Measurements from ENCODE around the gene CTDSPL. TPM values are rescaled to one million over a fixed set of nuclear protein-coding genes. Genes with fewer than 3 reads are reported as not detected.

Gene CTDSPL
- total RNA-seq, 1 experiment from 2014 or later = 24.6 TPM

DNA sequence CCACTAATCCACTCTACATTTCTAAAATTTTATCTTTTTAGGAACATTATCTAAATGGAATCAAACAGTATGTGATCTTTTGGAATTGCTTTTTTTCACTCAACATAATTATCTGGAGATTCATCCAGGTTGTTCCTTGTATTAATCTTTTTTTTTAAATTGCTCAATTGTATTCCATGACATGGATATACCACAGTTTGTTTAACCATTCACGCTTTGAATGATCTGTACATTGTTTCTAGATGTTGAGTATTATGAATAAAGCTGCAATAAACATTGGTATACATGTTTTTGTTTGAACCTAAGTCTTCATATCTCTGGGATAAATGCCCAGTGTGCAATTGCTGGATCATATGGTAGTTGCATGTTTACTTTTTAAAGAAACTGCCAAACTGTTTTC, 5.5 kb downstream of the CTDSPL start:
- H3K27me3 ChIP-seq = no peaks in the 10 kb centered on the region
- H3K36me3 ChIP-seq = no peaks in the 10 kb centered on the region
- no peak overlapping the region for H3K4me3 ChIP-seq
- DNase-seq = no peak
- H3K9me3 ChIP-seq = no peaks in the 10 kb centered on the region; the same call in none of the 2 replicates

DNA sequence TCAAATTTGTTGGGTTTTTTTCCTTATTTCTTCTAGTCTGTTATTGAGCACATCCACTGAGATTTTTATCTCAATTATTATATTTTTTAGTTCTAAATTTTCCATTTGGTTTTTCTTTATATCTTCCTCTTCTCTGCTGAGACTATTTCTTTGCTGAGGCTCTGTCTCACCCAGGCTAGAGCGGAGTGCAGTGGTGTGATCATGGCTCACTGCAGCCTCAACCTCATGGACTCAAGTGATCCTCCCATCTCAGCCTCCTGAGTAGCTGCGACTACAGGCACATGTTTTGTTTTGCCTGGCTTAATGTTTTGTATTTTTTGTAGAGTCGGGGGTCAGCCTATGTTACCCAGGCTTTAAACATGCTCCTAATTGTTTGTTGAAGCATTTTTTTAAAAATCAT, 10.2 kb downstream of the CTDSPL start:
- Histone ChIP-seq H3K4me3 (no peak overlapping the region), H3K36me3 (no peaks in the 10 kb centered on the region), H3K27me3 (no peaks in the 10 kb centered on the region), H3K9me3 (no peaks in the 10 kb centered on the region; the same call in none of the 2 replicates)
- DNase-seq = no peak

DNA sequence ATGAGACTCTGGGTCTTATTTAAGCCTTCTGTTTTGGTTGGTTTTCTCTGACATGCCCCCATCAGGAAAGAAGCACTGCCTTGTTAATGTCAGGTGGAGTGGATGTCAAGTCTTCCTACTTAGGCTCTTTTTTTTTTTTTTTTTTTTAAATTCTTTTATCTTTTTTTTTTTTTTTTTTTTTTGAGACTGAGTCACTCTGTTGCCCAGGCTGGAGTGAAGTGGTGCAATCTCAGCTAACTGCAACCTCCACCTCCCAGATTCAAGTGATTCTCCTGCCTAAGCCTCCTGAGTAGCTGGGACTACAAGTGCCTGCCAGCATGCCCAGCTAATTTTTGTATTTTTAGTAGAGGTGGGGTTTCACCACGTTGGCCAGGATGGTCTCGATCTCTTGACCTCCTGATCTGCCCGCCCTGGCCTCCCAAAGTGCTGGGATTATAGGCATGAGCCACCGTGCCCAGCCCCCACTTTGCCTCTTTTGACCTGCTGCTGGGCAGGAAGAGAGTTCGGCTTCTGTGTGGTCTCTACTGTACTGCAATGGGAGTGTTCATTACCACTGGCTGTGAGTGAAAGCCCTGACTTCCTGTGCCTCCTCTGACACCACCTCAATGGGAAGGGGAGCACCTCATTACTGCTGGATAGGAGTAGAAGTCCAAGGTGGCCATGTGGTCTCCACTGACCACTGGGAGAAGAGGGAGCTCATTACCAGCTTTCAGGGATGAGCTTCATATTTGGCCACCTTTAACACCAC, 10.9 kb downstream of the CTDSPL start:
- Histone ChIP-seq H3K9me3 (no peaks in the 10 kb centered on the region; the same call in none of the 2 replicates), H3K27me3 (no peaks in the 10 kb centered on the region), H3K36me3 (no peaks in the 10 kb centered on the region), H3K4me3 (no peak overlapping the region)
- DNase-seq = no peak

DNA sequence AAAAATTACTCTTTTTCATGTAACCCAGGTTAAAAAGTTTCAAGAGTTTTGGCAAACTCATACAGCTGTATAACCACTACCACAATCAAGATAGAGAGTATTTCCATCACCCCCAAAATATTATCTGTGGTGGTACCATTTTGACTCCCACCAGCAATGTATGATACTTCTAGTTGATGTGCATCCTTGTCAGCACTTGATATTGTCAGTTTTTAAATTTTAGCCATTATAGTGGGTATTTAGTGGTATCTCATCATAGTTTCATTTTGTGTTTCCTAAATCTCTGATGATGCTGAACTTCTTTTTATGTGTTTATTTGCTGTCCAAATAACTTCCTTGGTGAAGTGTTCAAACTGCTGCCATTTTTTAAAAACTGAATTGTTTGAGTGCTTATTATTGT, 14.6 kb downstream of the CTDSPL start:
- H3K9me3 ChIP-seq = no peaks in the 10 kb centered on the region; the same call in 1 of the 2 replicates
- H3K4me3 ChIP-seq = no peak overlapping the region
- no peak for DNase-seq
- no peaks in the 10 kb centered on the region for H3K36me3 ChIP-seq
- H3K27me3 ChIP-seq = no peaks in the 10 kb centered on the region

DNA sequence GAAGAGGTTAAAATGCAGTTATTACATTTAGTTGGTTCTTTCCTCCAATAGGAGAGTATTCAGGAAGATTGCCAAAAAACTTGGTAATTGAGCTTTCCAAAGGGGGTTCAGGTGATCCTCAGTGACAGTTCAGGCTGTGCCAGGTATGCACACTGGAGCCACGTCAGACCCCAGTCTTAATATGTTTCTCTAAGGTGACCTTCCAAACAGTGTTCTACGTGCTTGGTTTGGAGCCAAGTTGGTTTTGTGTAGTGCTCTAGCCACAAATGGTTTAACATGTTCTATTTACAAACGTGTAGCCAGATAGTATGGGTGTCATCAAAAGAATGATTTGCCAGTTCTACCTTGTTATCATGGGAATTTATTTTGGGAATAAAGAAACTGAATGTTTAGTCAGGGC, 21.0 kb downstream of the CTDSPL start:
- H3K4me3 ChIP-seq = no peak overlapping the region
- no peaks in the 10 kb centered on the region for H3K27me3 ChIP-seq
- H3K9me3 ChIP-seq = no peaks in the 10 kb centered on the region
- no peak for DNase-seq
- no peaks in the 10 kb centered on the region for H3K36me3 ChIP-seq

DNA sequence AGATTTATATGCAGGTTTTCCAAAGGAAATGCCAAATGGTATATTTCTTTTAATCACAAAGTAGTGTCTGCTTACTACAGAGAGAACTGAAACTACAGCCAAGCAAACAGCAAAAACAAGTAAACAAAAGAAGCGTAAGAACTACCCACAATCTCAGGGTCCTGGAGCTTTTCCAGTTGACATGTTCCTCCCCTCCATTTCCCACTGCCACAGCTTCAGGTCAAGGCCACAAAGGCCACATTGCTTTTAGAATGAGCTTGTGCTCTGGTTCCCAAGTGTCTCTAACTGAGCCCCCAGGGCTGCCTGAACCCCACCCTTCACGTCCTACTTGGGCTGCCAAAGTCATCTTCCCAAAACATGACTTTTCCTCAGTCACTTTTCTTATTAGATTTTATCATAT, 24.1 kb downstream of the CTDSPL start:
- no peaks in the 10 kb centered on the region for H3K27me3 ChIP-seq
- H3K36me3 ChIP-seq = no peaks in the 10 kb centered on the region
- H3K4me3 ChIP-seq = no peak overlapping the region
- no peaks in the 10 kb centered on the region for H3K9me3 ChIP-seq
- no peak for DNase-seq

DNA sequence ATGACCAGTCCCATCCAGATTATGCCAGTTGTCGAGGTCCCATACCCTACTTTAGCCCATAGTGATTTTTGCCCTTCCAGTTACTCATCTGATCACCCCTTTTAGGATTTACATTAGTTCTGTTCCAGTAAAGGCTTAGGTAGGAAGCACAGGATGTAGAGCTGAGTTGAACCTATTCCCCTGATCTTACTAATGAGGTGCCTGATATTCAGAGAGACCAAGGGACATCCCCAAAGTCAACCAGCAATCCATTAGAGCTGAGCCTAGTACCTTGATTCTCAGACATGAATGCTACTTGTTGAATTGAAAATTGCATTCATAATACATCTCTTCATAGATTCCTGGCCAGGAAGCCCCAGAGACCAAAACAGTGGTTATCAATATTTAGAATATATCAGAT, 24.7 kb downstream of the CTDSPL start:
- Histone ChIP-seq H3K9me3 (no peaks in the 10 kb centered on the region), H3K27me3 (no peaks in the 10 kb centered on the region), H3K4me3 (no peak overlapping the region), H3K36me3 (no peaks in the 10 kb centered on the region)
- no peak for DNase-seq

DNA sequence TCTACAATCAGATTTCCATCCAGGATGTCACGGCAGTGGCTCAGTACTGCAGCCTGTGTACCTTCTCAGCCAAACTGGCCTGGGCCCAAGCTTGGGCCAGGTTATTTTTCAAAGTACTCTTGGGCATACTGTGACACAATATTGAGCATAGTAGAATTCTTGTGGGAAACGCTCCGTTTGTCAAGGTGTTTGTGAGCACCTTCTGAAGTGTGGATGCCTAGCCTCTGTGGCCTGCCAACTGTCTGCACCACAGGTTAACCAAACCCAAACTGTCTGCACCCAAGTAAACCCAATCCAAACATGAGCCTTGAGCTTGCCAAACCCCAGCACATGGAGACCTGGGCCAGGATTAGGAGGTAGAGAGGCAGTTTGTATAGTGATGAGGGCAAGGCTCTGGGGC, 25.4 kb downstream of the CTDSPL start:
- DNase-seq = no peak
- no peaks in the 10 kb centered on the region for H3K36me3 ChIP-seq
- no peak overlapping the region for H3K4me3 ChIP-seq
- no peaks in the 10 kb centered on the region for H3K9me3 ChIP-seq
- H3K27me3 ChIP-seq = no peaks in the 10 kb centered on the region

DNA sequence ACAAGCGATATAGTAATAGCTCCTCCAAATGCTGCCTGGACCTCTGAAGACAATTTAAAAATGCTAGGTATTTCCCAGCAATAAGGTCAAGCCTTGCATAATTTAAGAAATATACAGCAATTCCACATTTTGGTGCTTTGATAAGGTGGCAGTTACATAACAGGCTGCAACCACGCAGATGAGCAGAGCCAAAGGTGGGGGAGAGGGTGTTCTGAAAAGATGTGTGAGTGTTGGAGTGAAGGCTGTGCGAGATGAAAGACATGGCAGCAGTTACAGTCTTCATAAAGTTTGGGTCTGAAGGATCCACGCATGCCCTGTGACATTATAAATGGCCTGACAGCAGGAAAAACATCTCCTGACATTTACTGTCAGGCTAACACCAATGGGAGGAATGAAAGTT, 26.1 kb downstream of the CTDSPL start:
- DNase-seq = no peak
- Histone ChIP-seq H3K4me3 (no peak overlapping the region), H3K9me3 (no peaks in the 10 kb centered on the region), H3K36me3 (no peaks in the 10 kb centered on the region), H3K27me3 (no peaks in the 10 kb centered on the region)

DNA sequence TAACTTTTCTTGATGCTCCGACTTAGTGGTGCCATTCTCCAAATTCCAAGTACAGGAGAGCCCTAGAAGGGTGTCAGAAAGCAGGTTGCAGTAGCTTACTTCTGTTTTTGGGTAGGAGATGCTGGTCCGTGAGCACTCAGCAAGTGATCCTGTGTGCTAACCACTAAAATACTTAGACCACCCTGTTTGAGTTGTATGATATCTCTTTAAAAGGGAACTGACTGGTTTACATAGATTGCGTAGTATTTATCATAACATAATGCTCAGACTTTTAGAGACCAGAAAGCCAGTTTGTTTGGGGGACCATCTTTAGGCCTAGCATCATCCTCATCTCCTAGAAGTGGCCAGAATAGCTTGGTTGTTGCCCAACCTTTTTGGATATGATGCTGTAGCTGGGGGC, 26.7 kb downstream of the CTDSPL start:
- no peak for DNase-seq
- Histone ChIP-seq H3K9me3 (no peaks in the 10 kb centered on the region), H3K4me3 (no peak overlapping the region), H3K36me3 (no peaks in the 10 kb centered on the region), H3K27me3 (no peaks in the 10 kb centered on the region)

DNA sequence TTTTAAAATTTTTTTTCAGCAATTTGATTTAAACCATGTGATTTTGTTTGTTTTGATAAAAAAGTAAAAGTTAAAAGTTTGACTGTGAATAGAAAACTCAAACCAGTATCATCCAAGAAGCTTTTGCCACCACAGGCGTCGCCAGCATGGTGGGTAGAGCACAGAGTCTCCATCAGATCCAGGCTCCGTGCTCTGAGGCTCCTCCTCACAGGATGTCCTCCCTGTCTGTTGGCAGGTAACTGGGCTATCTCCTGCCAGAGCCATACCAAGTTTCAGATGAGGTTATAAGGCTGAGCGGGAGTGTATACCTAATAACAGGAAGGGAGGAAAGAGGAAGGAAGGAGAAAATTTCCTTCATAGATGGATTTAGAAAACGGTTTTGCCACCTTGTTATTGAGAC, 28.8 kb downstream of the CTDSPL start:
- H3K27me3 ChIP-seq = no peaks in the 10 kb centered on the region
- H3K9me3 ChIP-seq = no peaks in the 10 kb centered on the region
- no peak for DNase-seq
- H3K36me3 ChIP-seq = no peaks in the 10 kb centered on the region
- no peak overlapping the region for H3K4me3 ChIP-seq

DNA sequence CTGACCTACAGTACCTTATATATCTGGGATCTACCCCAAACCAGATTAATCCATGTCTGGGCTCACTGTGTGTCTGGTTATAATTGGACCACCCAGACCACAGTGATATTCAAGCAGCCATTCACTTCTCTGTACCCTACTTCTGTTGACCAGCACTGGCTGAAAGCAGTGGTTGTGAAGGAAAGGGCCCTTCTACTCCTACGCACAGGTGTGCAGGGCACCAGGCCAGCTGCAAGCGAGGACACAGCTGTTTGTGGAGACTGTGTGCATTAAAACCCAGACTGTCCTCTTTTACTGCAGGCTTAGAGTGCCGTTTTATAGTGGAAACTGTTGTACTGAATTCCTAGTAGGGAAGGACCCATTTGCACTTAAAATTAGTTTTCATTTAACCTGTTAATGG, 29.5 kb downstream of the CTDSPL start:
- no peaks in the 10 kb centered on the region for H3K9me3 ChIP-seq
- H3K27me3 ChIP-seq = no peaks in the 10 kb centered on the region
- H3K36me3 ChIP-seq = no peaks in the 10 kb centered on the region
- H3K4me3 ChIP-seq = no peak overlapping the region
- no peak for DNase-seq

DNA sequence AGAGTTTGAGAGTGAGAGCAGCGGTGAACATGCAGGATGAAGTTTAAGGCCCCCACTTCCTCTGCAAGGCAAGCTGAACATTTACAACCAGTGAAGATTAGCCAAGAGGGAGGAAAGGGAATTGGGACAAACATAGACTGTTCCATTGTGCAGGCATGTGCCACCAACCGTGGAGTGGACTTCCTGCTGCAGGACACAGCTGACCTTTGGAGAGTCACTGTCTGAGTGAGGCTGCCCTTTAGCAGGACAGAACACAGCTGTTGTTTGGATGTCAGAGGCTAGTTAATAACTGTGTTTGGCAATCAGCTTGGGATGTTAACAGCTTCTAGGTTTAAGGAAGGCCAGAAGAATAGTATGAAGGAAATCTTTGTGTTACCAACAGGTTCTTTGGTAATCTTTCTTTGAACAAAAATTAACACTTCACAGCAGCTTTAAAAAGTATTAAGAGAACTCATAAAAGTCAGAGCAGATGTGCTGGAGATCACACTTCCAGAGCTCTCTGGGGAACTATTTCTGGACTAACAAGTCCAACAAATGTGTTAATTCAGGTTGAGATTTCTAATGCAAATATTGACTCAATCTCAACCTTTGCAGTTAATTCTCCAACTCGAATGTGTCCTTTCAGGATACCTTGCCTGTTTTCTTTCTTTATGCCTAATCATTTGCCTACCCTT, 31.4 kb downstream of the CTDSPL start:
- no peak overlapping the region for H3K4me3 ChIP-seq

DNA sequence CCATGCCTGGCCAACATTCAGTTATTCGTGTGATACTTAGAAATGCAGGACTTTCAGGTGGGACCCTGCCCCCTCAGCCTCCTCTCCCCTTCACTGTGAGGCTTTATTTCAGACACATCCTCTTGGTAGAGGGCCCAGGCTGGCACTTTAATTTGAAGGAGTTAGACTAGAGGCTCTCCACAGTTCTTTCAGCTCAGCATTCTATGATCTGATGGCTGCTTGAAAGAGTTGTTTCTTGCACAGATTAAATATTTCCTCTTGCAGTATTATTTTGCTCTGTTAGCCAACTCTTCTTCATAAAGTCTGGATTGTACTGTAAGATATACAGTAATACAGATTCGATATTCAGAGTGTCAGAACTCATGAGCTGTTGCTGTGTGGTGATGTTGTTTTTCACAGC, 35.1 kb downstream of the CTDSPL start:
- H3K4me3 ChIP-seq = no peak overlapping the region
- H3K9me3 ChIP-seq = no peaks in the 10 kb centered on the region
- no peaks in the 10 kb centered on the region for H3K36me3 ChIP-seq
- no peak for DNase-seq
- H3K27me3 ChIP-seq = no peaks in the 10 kb centered on the region

More for the DNA sequence above, 31.4 kb downstream of the CTDSPL start:
- H3K36me3 ChIP-seq = no peaks in the 10 kb centered on the region
- H3K27me3 ChIP-seq = no peaks in the 10 kb centered on the region
- DNase-seq = no peak
- H3K9me3 ChIP-seq = no peaks in the 10 kb centered on the region

DNA sequence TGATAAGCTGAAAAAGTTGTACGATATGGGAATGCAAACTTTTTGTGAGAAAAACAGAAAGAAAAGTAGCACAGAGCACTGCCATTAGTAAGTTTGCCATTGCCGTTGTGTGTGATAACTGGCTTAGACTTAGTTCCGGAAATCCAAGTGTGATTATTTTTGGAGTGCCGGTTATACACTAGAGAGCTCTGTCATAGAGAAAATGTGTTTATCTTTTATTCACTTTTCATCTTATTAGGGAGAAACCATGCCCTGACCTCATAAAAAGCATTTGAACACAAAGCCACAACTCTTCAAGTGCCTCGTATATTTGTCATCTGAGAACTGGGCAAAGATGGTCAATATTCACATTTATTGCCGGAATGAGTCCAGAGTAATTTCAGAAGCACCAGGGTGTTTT, 36.1 kb downstream of the CTDSPL start:
- DNase-seq = no peak
- no peaks in the 10 kb centered on the region for H3K9me3 ChIP-seq

DNA sequence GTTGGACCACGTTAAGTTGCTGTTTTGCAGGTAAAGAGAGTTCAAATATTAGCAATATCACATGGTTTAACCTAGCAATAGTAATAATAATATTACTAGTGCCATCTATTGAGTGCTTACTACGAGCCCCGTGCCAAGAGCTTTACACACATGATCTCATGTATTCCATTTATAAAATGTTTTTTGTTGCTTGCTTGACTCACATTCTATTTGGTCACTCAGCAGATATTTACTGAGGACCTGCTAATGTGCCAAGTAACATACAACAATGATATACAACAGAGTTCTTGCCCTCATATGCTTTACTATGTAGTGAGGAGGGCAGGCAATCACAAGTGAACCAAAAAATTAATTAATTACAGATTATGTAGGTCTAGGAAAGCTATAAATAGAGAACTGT, 36.7 kb downstream of the CTDSPL start:
- Histone ChIP-seq H3K27me3 (no peaks in the 10 kb centered on the region), H3K36me3 (no peaks in the 10 kb centered on the region), H3K4me3 (no peak overlapping the region), H3K9me3 (no peaks in the 10 kb centered on the region)
- no peak for DNase-seq

More for the DNA sequence above, 36.1 kb downstream of the CTDSPL start:
- Histone ChIP-seq H3K4me3 (no peak overlapping the region), H3K36me3 (no peaks in the 10 kb centered on the region), H3K27me3 (no peaks in the 10 kb centered on the region)

DNA sequence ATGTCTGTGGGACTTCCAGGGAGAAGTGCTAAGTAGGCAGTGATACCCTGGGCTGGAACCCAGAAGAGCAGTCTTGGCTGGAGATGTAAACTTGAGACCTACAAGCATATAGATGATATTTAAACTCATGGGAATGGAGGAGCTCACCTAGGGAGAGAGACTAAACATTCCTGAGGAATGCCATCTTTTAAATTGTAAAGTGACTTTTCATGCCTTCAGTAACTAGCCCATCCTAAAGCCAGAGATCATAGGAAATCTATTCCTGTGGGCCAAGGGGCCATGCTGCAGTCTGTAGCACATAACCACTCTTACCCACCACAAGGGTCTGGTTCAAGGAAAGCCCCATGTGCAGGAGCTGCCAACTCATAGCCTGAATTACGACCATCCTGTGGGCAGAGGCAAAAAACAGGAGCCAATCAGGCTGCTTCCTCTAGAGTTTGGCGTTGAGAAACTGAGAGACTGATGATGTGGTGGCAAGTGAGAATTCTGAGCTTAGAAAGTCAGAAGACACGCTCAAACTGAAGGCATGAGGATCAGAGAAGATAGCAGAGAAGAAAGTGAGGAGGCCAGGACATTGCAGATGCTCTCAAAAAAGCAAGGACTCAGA, 37.5 kb downstream of the CTDSPL start:
- H3K27me3 ChIP-seq = no peaks in the 10 kb centered on the region
- no peaks in the 10 kb centered on the region for H3K36me3 ChIP-seq
- H3K9me3 ChIP-seq = no peaks in the 10 kb centered on the region
- no peak for DNase-seq
- H3K4me3 ChIP-seq = no peak overlapping the region
